ENCODE data around the gene CD160. TPM values are rescaled to one million over a fixed set of nuclear protein-coding genes. Genes with fewer than 3 reads are reported as not detected.

CD160 gene
- total RNA-seq, 3 donors from 2014 or later (not counting 1 experiment from before 2014, with no cell fraction given) = 77.7 to 150 (median 83.4) TPM

GRCh38 chr1:145729666-145730436 lies 10.6 kb downstream of the CD160 start:
- DNase-seq (no peak), ATAC-seq (no peak)
- intact Hi-C loops (cut with micrococcal nuclease) = no loop called here
- no peaks in the 10 kb centered on the region for H3K9me3 Mint-ChIP-seq
- Histone ChIP-seq H3K27me3 (ENCODE audit: control insufficient read depth, insufficient read depth, low read length) (no peaks in the 10 kb centered on the region), H3K27ac (ENCODE audit: low read length) (no peak overlapping the region), H3K36me3 (ENCODE audit: control insufficient read depth, insufficient read depth, low read length) (peaks cover 49% of the 10 kb centered on the region), H3K9me3 (ENCODE audit: control insufficient read depth, insufficient read depth, low read length) (no peaks in the 10 kb centered on the region), H3K4me3 (ENCODE audit: low read length) (no peak overlapping the region), H3K4me1 (ENCODE audit: control insufficient read depth, insufficient read depth, low read length) (no peaks in the 10 kb centered on the region)
- H3K4me3 Mint-ChIP-seq = no peak overlapping the region
- H3K36me3 Mint-ChIP-seq = peaks cover 9% of the 10 kb centered on the region
- 95% methylated on average over 5 of the region's 5 CpGs for WGBS (ENCODE audit: insufficient coverage)
- H3K27ac Mint-ChIP-seq = peak overlapping the region; percentile 12 to 49
- TF ChIP-seq, protein P1, sequence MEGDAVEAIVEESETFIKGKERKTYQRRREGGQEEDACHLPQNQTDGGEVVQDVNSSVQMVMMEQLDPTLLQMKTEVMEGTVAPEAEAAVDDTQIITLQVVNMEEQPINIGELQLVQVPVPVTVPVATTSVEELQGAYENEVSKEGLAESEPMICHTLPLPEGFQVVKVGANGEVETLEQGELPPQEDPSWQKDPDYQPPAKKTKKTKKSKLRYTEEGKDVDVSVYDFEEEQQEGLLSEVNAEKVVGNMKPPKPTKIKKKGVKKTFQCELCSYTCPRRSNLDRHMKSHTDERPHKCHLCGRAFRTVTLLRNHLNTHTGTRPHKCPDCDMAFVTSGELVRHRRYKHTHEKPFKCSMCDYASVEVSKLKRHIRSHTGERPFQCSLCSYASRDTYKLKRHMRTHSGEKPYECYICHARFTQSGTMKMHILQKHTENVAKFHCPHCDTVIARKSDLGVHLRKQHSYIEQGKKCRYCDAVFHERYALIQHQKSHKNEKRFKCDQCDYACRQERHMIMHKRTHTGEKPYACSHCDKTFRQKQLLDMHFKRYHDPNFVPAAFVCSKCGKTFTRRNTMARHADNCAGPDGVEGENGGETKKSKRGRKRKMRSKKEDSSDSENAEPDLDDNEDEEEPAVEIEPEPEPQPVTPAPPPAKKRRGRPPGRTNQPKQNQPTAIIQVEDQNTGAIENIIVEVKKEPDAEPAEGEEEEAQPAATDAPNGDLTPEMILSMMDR (IDR thresholded peaks at IDR 0.05) = no peak
- H3K4me1 Mint-ChIP-seq = peaks cover 26 to 31% of the 10 kb centered on the region in 2 donors
- no peaks in the 10 kb centered on the region for H3K27me3 Mint-ChIP-seq (ENCODE audit: low read depth in 2 of 2)

DNA sequence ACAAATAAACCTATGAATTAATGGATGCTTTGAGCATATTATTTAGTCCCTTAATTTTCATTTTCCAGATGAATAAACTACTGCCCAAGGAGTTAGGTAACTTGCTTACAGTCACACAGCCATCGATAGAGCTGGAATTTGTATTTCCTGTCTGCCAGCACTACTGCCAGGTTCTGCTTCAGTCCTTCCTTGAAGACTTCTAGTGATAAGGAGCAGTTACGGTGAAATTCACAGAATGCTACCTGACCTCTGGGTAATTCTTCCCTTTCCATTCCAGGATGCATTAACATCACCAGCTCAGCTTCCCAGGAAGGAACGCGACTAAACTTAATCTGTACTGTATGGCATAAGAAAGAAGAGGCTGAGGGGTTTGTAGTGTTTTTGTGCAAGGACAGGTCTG lies 11.2 kb downstream of the CD160 start:
- TF ChIP-seq, protein P1 (IDR thresholded peaks at IDR 0.05) = no peak
- ATAC-seq (no peak), DNase-seq (no peak)
- 97% methylated on average over 4 of the region's 4 CpGs for WGBS (ENCODE audit: insufficient coverage)
- Histone ChIP-seq H3K36me3 (ENCODE audit: control insufficient read depth, insufficient read depth, low read length) (peaks cover 53% of the 10 kb centered on the region), H3K4me3 (ENCODE audit: low read length) (no peak overlapping the region), H3K4me1 (ENCODE audit: control insufficient read depth, insufficient read depth, low read length) (no peaks in the 10 kb centered on the region), H3K27me3 (ENCODE audit: control insufficient read depth, insufficient read depth, low read length) (no peaks in the 10 kb centered on the region), H3K9me3 (ENCODE audit: control insufficient read depth, insufficient read depth, low read length) (no peaks in the 10 kb centered on the region), H3K27ac (ENCODE audit: low read length) (no peak overlapping the region)
- peaks cover 26 to 31% of the 10 kb centered on the region in 2 donors for H3K4me1 Mint-ChIP-seq
- H3K27me3 Mint-ChIP-seq (ENCODE audit: low read depth in 2 of 2) = no peaks in the 10 kb centered on the region
- intact Hi-C loops (cut with micrococcal nuclease) = no loop called here
- H3K4me3 Mint-ChIP-seq = no peak overlapping the region
- peaks cover 9% of the 10 kb centered on the region for H3K36me3 Mint-ChIP-seq
- H3K27ac Mint-ChIP-seq = peak overlapping the region; percentile 19 to 68
- no peaks in the 10 kb centered on the region for H3K9me3 Mint-ChIP-seq

DNA sequence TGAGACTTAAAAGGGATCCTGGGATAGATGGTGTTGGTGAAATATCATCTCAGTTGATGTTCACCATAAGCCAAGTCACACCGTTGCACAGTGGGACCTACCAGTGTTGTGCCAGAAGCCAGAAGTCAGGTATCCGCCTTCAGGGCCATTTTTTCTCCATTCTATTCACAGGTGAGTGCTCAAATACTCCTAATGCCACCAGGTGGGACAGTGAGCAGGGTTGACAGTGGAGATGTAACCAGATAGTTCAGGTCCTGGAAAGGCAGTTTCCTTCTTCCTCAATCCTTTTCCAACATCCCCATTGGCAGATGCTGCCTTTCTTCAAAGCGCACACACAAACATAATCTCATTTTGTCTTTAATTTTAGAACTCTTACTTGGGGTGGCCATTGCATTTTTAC lies 11.6 kb downstream of the CD160 start:
- TF ChIP-seq, protein P1 (IDR thresholded peaks at IDR 0.05) = no peak
- Mint-ChIP-seq H3K4me1 (peaks cover 26 to 31% of the 10 kb centered on the region in 2 donors), H3K9me3 (no peaks in the 10 kb centered on the region), H3K27me3 (ENCODE audit: low read depth in 2 of 2) (no peaks in the 10 kb centered on the region), H3K36me3 (peaks cover 9% of the 10 kb centered on the region), H3K4me3 (no peak overlapping the region), H3K27ac (peak overlapping the region; percentile 19 to 68)
- intact Hi-C loops (cut with micrococcal nuclease) = no loop called here
- ATAC-seq (no peak), DNase-seq (no peak)
- Histone ChIP-seq H3K9me3 (ENCODE audit: control insufficient read depth, insufficient read depth, low read length) (no peaks in the 10 kb centered on the region), H3K27ac (ENCODE audit: low read length) (no peak overlapping the region), H3K36me3 (ENCODE audit: control insufficient read depth, insufficient read depth, low read length) (peaks cover 55% of the 10 kb centered on the region), H3K4me3 (ENCODE audit: low read length) (no peak overlapping the region), H3K27me3 (ENCODE audit: control insufficient read depth, insufficient read depth, low read length) (no peaks in the 10 kb centered on the region), H3K4me1 (ENCODE audit: control insufficient read depth, insufficient read depth, low read length) (no peaks in the 10 kb centered on the region)
- 100% methylated on average over 2 of the region's 3 CpGs for WGBS (ENCODE audit: insufficient coverage)

All from natural killer cell (primary cell).